HG02943 (cell line): ENCODE data around the gene PPP2R5C.
"Not testable (repeated sequence)": the region's sequence is repeated elsewhere in the genome, so short reads cannot be mapped to it uniquely, and the experiment has no call there.

Experiments used
- ATAC-seq: cut with Tn5 transposase; IDR thresholded peaks from one replicate; pipeline ENCODE4 v1.9.1; 2021; ENCODE audit warnings: mild to moderate bottlenecking, low read depth, moderate library complexity; ENCODE audit not compliant: unreplicated experiment

PPP2R5C gene

DNA sequence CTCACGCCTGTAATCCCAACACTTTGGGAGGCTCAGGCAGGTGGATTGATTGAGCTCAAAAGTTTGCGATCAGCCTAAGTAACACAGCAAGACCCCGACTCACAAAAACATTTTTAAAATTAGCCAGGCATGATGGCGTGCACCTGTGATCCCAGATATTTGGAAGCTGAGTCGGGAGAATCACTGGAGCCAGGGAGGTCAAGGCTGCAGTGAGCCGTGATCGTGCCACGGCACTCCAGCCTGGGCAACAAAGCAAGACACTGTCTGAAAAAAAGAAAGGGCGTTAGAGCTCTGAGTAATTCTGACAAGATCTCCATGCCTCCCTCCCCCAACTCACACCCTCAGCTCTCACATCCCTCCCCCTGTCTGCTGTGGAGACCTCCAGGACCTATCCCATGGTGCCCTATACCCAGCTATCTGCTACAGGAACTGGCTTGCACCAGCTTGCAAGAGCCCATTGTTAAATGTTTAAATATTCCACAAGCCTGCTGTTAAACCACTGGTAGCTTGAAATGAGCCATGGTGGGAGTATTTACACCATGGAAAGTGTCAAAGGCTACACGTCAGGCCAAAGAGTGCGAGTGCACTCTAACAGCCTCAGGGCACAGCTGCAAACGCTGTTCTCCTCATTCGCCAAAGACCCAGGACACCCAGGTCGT lies 35.1 kb upstream of the PPP2R5C start:
- ATAC-seq = no peak

DNA sequence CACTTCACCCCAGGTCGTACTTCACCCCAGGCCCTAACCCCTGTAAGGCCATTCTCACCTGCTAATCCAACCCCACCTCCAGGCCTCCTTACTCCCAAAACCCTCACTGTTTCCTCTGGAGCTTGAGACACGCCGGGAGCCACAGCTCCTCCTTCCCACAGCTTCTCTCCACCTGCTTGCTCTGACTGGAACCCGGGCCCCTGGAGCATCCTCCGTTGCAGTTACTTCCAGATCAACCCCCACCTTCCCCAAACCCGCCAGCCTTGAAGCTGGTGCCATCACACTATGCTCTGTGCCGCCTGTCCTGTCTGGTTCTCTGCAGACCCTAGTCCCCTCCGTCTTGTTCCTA lies 34.6 kb upstream of the PPP2R5C start:
- ATAC-seq = no peak

DNA sequence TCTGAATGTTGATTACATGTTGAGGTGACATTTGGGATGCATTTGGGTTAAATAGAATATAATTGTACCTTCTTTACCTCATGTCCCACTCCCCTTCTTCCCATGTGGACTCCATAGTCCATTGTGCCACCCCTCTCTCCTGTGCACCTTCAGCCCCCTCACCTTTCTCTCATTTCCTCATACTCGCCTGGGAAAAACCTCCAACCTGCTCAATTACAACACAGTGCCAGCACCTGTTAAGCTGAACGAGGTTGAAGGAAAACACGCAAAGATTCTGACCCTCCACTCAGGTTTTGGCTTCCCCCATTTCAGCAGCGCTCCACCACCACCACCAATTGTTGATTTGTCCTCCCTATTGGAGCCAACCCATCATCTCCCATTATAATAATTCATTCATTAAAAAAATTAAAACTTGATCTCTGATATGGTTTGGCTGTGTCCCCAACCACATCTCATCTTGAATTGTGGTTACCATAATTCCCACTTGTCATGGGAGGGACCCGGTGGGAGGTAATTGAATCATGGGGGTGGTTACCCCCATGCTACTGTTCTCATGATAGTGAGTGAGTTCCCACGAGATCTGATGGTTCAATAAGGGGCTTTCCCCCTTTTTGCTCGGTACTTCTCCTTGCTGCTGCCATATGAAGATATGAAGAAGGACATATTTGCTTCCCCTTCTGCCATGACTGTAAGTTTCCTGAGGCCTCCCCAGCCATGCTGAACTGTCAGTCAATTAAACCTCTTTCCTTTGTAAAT lies 33.7 kb upstream of the PPP2R5C start:
- no peak for ATAC-seq

DNA sequence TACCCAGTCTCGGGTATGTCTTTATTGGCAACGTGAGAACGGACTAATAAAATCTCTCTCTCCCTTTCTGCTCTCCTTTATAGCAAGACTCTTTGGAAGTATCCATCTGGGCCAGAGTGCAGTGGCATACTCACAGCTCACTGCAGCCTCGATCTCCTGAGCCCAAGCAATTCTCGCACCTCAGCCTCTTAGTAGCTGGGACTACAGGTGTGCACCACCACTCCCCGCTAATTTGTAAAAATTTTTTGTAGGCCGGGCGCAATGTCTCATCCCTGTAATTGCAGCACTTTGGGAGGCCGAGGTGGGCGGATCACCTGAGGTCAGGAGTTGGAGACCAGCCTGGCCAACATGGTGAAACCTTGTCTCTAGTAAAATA lies 33.2 kb upstream of the PPP2R5C start:
- ATAC-seq = no peak

DNA sequence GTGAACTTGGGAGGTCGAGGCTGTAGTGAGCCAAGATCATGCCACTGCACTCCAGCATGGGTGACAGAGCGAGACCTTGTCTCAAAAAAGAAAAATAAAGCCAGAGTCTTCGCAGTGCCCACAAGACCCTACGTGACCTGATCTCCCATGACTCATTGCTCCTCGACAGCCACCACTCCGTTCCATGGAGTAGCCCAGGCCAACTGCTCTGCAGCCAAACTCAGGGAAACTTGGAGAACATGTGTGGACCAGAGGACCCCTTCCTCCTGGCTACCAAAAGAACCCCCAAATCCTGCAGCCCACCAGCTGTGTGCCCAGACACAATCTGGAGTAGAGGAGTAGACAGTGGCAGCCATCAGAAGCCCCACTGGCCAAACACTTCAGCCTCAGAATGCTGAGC lies 32.1 kb upstream of the PPP2R5C start:
- no peak for ATAC-seq

DNA sequence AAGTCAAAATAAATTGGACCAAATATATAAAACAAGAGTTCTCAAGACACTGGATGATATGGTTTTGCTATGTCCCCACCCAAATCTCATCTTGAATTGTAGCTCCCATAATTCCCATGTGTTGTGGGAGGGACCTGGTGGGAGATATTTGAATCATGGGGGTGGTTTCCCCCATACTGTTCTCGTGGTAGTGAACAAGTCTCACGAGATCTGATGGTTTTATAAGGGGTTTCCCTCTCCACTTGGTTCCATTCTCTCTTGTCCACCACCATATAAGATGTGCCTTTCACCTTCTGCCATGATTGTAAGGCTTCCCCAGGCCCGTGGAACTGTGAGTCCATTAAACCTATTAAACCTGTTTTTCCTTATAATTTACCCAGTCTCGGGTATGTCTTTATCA lies 31.4 kb upstream of the PPP2R5C start:
- not testable (repeated sequence) for ATAC-seq

DNA sequence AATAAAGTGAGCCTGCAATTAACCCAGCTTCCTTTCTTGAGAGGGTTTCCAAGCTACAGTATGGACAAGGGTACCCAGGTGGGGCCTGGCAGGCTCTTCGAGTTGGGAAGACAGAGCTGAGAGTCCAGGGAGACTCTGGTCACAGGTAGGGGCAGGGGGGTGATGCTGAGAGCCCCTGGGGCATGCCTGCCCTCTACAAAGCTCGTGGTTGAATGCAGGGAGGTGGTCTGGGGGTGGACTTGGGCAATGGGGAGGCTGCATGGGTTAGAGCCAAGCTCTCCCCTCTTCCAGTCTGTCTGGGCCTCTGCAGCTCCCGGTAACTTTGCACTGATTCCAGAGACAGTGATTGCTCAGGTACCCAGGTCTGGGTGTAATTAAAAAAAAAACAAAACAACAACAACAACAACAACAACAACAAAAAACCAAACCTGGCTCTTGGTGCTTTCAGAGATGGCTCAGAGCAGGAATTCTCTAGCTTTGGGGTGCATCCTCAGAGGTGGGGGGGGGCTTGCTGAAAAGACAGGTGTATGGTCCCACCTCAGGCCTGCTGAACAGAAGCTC lies 30.8 kb upstream of the PPP2R5C start:
- no peak for ATAC-seq

DNA sequence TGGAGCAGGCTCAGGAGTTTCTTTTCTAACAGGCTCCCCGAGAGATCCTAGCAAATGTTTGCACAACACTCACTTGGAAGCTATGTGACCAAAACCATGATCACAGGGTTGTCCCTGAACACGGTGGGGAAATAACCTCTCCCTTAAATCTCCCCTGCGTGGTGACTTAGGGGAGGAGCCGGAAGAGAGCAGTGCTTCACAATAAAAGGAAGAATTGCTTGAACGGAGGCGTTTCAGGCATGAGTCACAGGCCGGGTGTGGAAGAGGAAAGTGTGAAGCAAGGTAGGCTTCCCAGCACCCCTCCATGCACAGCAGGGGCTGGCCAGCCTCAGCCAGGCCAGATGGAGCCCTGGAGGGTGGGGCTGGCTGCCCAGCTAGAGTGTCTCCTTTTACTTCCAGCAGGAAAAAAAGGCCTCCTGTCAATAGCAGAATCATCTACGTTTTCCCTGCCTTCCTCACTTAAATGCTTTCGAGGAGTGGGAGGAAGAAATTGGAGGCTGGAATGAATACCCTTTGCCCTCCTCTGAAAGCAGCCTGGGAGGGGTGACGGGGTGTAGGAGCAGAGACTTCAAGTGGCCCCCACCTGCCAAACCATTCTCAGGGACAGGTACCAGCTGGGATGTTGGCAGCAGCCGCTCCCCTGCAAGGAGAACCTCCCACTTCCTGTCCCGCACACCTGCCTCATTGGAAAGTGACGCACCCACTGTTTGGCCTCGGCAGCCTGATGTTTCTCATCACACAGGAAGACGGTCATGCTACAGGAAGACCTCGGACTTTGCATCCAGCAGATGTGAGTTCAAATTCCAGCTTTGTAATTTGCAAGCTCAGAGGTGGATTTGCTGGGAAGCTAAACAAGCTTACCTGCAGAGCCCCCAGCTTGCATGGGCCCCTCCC lies 30.1 kb upstream of the PPP2R5C start:
- ATAC-seq = no peak

DNA sequence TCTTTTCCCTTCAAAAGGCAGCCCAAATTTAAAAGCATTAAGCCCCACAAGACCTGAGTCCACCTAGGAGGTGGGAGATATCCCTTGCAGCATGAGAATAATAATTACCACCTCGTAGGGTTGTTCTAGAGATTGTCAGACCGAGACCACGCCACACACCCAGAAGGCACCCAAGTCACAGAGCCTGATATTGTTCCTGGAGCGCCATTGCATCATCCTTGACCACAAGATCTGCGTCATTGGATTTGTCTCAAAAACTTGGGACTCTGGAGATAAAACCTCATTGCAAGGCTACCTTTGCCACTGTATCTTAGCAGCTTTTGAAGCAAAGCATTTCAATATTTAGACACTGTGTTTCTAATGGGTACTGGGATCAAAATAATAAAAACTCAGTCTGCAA lies 29.4 kb upstream of the PPP2R5C start:
- no peak for ATAC-seq

DNA sequence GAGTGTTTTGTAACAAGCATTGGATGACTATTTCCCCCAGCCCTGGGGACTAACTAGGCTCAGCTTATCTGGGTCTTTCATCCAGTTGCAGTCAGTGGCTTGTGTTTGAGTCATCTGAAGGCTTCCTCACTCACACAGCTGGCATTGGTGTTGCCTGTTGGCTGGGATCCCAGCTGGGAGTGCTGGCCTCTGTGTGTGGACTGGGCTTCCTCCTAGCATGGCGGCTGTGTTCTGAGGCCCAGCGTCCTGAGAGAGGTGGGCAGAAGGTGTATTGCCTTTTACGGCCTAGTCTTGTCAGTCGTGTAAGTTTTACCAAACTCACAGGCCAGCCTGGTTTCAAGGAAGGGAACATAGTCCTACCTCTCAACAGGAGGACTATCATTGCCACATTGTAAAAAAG lies 28.3 kb upstream of the PPP2R5C start:
- ATAC-seq = no peak

DNA sequence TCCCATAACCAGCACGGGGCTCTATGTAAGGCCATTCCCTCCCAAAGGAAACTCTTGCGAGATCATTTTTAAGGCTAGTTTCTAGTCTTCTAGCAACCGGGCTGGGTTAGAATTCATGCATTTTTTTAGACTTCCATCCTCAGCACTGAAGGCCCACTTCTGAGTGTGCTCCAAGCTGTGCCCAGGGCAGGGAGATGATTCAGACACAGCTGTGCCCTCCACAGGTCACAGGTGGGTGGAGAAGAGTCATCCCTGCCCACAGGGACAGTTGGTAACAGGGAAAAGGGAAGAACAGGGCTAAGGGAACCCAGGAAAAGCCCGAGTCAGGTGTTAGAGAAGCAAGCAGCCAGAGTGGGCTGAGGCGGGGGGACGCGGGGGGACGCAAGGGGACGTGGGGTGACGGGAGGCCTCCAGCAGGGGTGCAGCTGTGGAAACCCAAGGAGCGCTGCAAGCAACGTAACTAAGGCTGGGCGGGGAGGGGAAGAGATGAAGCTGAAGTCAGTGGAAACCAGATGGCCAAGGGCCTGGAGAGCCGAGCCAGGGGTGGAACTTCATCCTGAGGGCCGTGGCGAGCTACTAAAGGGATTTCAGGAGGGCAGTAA lies 27.2 kb upstream of the PPP2R5C start:
- ATAC-seq = no peak

DNA sequence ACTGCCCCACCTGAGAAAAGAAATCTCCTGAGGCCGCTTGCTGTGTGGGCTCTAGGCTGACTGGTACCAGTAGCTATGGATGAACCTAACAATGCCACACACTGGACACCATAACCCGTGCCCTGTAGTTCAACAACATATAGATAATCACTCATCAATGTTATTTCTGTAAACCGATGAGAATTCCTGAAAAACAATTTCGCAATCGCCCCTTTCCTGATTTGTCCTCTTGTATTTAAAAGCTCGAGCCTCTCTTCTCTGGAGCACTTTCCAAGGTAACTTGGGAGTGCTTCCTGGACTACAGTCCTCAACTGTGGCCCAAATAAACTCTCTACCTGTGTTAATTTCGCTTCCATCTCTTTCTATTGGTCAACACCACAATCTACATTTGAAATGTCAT lies 26.1 kb upstream of the PPP2R5C start:
- no peak for ATAC-seq

DNA sequence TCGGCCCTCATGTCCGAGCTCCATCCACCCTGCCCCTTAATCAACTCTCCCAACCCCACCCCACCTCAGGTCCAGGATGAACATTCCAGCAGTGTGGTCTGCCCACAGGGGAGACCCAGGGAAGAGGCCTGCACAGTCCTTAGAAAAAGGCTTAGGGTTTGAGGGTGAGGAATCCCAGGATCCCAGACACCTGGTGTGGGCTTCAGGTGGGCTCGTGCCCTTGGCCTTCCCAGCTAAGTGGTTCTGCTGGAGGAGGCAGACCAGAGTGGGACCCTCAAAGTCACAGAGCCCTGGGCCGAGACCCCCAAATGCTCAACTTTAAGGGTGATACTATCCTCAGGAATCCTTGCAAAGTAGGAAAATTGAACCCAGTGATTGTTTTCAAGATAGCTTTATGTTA lies 25.4 kb upstream of the PPP2R5C start:
- no peak for ATAC-seq

DNA sequence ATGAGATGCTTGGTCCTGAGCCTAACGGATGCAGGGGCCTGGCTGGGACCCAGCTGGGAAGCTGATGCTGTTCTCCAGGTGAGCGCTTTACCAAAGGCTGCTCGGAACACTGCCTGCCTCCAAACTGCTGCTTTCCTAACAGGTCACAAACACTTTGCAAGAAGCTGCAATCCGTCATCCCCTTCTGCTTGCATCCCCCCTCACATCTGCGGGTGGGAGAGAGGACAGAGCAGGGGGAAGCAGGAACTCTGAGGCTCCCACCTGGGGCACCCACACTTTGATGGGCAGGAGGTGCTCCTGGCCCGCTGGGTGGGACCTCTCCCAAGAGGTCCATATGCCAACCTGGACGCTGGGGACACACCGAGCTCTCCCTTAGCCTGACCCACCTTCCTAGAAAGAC lies 24.9 kb upstream of the PPP2R5C start:
- no peak for ATAC-seq

DNA sequence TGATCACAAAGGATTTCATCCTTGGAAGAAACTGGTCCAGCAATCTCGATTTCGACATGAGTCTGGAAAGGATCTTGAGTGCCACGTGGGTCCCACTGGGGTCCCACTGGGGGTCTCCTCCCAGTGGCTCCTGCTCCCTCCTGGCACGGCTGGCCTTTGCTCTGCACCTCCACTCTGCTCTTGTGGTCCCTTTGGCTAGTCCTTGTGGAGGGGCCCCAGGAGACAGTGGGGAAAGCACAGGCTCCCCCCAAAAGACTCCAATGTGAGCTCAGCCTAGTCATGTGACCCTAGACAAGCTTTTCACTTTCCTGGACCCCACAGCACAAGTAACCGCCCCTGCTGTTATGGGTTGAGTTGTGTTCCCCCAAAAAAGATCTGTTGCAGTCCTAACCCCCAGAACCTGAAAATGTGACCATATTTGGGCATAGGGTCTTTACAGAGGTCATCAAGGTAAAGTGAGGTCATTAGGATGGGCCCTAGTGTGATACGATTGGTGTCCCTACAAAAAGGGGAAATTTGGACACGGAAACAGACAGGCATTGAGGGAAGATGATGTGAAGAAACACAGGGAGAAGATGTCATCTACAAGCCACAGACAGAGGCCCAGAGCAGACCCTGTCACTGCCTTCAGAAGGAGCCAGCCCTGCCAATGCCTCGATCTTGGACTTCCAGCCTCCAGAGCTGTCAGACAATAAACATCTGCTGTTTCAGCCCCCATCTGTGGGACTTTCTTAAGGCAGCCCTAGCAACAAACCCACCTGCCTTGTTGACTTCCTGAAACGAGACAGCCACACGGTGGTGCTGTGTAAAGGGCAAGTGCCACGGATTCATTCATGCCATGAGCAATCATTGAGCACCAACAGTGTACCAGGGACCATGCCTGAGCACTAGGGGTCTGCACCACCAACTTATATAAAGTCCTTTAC lies 23.8 kb upstream of the PPP2R5C start:
- no peak for ATAC-seq

DNA sequence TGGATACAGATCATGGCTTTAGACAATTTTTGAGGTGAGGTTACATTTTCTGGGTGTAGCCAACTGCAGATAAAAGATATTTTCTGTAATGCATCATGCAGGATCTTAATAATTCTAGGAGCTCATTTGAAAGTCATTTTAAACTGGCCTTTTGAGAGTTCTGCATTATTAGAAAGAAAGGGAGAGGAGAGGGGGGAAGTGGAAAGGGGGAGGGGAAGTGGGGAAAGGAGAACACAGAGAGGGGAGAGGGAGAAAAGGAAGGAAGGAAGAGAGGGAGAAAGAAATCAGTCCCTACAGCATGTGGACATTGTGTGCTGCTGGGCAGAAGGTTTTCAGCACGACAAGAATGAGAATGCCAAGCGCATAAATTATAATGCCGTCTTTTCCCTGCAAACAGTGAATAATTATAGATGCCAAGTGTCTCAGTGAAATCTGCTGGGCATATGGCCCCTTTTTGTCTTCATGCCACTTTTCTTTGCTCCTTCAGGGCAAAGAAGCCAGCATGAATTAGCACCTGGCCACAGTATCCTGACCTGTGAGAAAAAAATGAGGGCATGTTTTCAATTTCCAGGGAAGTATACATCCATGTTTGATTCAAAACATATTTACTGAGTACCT lies 22.7 kb upstream of the PPP2R5C start:
- ATAC-seq = no peak

DNA sequence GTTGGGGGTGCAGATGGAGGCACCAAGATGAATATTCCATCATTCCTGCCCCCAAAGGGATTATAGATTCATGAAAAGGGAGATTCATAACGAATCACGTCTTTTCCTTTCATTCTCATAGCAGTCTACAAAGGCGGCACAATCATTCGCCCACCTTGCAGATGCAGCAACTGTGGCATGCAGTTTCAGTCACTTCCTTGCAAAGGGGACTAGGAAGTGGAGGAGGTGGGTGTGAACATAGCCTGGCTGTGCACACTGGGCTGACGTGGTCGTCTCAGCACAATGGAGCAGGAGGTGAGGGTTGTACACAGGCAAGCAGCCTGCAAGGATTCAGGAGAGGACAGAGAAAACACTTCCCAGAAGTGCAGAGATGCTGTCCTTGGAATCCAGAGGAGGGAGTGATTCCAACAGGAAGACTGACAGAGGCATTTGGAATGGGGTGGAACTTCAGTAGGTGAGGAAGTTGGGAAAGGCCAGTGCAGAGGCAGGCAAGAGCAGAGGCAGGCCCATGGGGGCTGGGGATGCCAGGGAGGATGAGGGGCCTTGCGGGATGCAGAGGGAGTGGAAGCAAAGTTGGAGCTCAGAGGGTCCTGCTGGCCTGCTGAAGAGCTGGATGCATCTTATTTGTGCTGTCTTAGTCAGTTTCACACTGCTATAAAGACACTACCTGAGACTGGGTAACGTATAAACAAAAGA lies 21.9 kb upstream of the PPP2R5C start:
- ATAC-seq = no peak

DNA sequence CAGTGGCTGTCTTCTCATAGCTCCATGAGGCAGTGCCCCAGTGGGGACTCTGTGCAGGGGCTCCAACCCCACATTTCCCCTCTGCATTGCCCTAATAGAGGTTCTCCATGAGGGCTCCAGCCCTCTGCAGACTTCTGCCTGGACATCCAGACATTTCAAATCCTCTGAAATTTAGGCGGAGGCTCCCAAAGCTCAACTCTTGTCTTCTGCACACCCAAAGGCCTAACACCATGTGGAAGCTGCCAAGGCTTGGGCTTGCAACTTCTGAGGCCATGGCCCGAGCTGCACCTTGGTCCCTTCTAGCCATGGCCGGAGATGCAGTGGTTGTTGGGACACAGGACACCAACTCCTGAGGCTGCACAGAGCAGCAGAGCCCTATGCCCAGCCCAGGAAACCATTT lies 20.5 kb upstream of the PPP2R5C start:
- ATAC-seq = no peak

DNA sequence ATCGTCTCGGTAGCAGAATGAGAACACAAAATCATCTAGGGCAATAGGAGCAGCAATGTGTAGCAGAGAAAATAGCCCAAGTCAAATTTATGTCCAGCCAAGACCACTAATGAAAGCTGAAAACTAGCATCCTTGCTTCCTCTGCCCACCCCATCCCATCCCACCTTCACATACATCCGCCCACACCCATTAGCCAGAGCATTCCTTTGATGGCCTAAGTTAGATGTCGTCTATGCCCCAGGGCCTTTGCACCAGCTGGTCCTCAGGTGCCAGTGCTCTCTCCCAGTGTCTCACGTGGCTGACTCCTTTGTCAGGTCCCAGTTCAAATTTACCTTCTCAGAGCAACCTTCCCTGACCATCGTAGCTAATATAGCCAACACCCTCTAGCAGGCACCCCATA lies 17.8 kb upstream of the PPP2R5C start:
- ATAC-seq = no peak
